Suprapubic skin (tissue), 3 donors: ENCODE data around the gene ALDH3B1.

Source experiments
- CTCF ChIP-seq, 2 donors: fragments of 200-600 bp in 1 of 2; fragments of 450-650 bp in 1 of 2; sonication (generic) in 1 of 2; IDR thresholded peaks; one replicate each; pipeline ENCODE4 v1.5.1; 2016 to 2019; ENCODE audit warnings: antibody characterized with exemption in 2 of 2, mild to moderate bottlenecking in 1 of 2, moderate library complexity in 1 of 2
- POLR2A ChIP-seq, 2 donors: fragments of 450-650 bp; IDR thresholded peaks; one replicate each; pipeline ENCODE4 v1.6.1; 2017; ENCODE audit warnings: antibody characterized with exemption in 2 of 2, mild to moderate bottlenecking in 2 of 2, moderate library complexity in 2 of 2

- no peak for TF ChIP-seq CTCF (IDR thresholded peaks at IDR 0.05)
- no peak for TF ChIP-seq POLR2A (IDR thresholded peaks at IDR 0.05)
Measured at GRCh38 chr11:68067991-68068390, 57.9 kb downstream of the ALDH3B1 start.
